GM21576 (cell line): ENCODE data around the gene BEAN1.

Source experiments
- ATAC-seq: cut with Tn5 transposase; IDR thresholded peaks from one replicate; pipeline ENCODE4 v1.9.1; 2021; ENCODE audit warnings: mild to moderate bottlenecking, moderate library complexity; ENCODE audit not compliant: unreplicated experiment

Gene BEAN1

DNA sequence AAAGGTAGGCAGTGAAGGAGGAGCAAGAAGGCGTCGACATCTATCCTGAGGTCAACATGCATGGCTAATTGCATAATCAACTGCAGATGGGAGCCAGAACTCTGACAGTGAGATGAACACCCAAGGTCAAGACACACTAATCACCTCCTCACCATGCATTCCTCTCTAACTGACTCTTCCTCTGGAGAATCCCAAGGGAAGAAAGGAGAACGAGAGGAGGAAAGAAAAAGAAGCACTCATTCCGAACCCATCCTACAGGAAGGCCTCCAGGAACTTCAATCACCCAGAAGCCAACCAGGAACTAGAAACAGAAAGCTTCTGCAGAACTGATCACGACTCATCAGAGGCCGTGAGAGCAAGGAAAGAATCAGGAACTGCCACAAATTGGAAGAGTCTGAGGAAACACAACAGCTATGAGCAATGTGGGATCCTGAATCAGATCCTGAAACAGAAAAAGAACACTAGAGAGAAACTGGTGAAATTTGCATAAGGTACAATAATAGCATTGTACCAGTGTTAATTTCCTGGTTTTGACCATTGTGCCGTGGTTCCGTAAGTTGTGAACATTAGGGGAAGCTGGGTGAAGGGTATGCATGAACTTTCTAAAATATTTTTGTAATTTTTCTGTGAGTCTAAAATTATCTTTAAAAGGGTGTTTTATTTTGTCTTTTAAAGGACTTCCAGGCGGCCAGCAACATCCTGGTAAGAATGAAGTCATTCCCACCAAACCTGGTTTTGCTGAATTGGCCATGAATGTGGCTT, 10.0 kb upstream of the BEAN1 start:
- ATAC-seq = no peak

DNA sequence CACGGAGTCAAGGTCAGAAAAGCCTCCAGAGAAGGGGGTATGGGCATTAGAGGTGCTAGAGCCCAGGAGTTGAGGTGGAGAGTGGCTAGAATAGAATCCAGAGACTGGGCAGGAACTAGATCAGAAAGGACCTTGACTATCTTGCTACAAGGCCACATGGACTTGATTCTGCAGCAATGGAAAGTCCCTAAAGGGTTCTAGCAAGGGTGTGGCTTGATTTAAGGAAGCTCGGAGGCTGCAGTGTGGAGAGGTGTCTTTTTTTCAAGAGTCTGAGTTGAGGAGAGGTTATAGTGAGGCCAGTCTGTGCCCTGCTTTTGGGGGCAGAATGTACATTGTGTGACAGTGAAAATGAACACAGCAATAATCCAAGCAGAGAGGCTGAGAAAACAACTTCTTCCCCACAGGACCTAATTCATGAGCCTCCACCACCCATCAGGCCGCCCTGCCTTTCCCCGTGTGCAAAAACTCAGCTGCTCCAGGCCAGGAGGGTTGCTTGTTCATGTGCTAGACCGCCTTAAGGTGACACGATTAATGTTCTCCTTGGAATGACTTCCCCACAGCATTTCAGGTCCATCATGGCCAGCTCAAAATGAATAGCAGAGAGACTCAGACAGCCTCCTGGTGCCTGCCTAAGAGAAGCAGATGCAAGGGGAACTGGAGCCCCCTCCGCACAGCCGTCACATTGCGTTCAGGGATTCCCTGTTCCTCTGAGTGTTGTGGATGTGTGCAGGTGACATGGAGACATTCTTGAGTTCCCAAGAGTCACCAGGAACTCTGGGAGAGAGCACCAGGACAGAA, 8.7 kb upstream of the BEAN1 start:
- ATAC-seq = no peak

DNA sequence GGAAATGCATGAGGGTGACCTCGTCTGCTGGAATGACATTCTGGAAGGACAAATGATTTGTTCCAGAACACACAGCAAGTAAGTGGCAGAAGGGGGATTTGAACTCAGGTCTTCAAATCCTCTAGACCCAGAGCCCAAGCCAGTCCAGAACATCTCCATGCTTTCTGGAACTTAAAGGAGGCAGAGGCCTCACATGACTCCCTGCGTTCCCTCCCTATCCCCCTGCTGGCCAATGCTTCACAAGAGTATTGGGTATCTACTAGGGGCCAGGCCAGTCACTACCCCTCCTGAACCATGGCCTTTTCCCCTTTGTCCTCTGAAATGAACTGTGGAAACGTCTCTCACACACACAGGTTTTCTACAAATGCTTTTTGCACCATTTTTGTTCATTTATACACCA, 7.6 kb upstream of the BEAN1 start:
- no peak for ATAC-seq

DNA sequence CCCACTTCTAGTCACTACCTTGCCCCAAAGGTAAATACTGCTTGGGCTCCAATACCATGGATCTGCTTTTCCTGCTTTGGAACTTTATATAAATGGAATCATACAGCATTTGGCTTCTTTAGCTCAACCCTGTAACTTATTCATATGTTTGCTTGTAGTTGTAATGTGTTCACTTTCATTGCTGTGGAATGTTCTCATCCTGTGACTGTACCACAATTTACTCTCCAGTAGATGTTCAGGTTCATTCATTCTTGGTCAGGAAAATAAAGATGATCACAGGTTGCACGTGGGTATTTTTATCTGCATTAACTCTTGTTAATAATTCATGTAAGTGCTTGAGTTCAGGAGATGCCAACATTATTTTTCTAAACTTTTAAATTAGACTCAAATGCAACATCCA, 6.7 kb upstream of the BEAN1 start:
- ATAC-seq = no peak

GRCh38 chr16:66421891-66422290, 5.2 kb upstream of the BEAN1 start:
- ATAC-seq = no peak

DNA sequence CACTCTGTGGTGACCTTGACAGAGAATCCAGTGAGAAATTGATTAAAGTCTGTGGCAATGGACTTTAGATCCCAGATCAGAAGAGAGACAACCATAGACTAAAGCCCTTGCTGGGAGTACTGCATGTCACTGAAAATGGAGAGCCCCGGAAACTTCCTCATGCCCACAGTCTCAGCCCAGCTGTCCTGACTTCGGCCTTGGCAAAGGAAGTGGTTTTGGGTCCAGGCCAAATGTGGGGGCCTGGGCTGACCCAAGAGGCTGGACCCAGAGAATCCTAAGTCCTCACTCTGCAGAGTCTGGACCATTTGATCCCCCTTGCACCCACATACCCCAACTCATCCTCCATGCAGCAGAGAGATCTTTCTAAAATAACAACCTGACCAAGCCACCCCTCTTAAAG, 4.7 kb upstream of the BEAN1 start:
- ATAC-seq = no peak

GRCh38 chr16:66423177-66423576, 3.9 kb upstream of the BEAN1 start:
- ATAC-seq = no peak

GRCh38 chr16:66425651-66426050, 1.4 kb upstream of the BEAN1 start:
- ATAC-seq = no peak

GRCh38 chr16:66426112-66427035, 721 bp upstream of the BEAN1 start:
- no peak for ATAC-seq

GRCh38 chr16:66427871-66428681, 981 bp downstream of the BEAN1 start:
- ATAC-seq = no peak

- ATAC-seq = no peak
Measured at GRCh38 chr16:66428682-66429251, 1.7 kb downstream of the BEAN1 start.

GRCh38 chr16:66429290-66429962, 2.3 kb downstream of the BEAN1 start:
- no peak for ATAC-seq

- no peak for ATAC-seq
Measured at GRCh38 chr16:66430214-66430613, 3.1 kb downstream of the BEAN1 start.

- ATAC-seq = no peak
Measured at GRCh38 chr16:66431760-66432159, 4.7 kb downstream of the BEAN1 start.

- ATAC-seq = no peak
Measured at GRCh38 chr16:66432429-66432828, 5.3 kb downstream of the BEAN1 start.

DNA sequence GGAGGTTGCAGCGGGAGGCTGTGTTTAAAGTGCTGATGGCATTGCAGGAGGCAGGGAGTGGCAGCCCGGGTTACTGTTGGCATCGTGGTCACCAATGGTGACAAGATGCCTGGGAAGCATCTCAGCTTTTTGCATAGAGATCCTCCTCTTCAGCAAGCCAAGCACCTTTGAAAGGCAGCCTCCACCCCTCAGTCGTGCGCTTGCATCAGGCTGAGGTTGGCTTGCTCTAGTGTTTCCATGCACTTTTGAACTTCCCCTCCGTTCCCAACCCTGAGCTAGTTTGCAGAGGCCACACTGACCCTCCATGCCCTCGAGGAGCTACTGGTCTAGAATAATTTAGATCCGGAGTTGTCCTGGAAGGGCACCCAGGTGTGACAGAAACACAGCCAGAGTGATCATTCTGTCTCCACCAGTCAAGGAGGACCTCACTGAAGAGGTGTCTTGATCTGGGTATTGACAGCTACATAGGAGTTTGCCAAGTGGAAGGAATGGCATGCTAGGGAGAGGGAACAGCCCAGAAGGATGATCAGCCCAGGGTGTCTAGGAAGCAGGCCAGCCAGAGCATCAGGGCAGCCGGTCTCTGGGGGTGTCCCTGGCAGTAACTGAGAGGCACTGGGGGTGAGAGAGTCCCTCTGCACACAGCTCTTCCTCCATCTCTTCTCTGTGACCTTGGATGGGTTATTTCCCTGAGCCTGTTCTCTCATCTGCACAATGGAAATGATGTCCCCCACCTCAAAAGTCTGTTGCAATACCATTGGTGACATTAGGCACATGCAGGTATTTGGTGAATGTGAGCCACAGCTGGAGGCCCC, 7.7 kb downstream of the BEAN1 start:
- no peak for ATAC-seq

DNA sequence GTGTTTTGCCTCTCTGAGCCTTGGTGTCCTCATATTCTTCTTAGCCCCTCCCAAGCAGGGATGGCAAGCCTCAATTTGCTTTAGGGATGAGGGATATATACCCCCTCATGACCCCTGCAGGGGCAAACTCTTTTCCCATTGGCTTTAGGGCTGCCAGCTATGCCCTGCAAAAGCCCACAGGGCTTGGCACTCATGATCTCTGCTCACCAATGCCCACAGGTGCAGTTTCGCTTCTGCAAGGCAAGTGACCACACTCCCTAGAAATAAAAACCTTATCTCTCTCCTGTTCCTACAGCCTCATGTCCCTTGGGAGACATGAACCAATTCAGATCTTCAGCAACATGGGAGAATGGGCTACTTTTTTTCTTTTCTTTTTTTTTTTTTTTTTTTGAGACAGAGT, 8.8 kb downstream of the BEAN1 start:
- no peak for ATAC-seq

DNA sequence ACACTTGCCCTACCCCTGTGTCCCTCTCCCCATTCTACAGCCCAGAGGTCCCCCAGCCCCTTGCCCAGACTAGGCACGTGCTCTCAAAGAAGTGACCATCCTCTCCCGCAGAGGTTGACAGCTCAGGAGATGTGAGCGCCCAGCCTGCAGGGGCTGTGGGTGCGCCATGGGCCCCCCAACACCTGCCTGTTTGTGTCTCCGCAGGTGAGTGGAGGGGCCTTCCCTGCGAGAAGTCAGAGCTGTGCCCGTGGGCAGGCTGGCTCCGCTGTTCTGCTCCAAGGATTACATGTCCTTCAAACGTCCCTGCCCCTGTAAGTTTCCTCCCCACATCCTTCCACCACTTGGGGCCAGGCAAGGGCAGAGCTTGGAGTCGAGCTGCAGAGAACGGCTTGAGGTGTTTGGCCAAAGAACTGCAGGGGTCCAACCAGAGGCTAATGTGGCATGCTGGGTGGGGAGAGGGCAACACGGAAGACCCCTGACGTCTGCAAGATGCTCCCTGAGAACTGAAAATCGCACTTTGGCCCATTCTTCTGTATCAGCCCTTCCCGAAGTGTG, 10.4 kb downstream of the BEAN1 start:
- ATAC-seq = no peak
